Astrocyte of the cerebellum (primary cell): ENCODE results near the gene EPPIN.

Experiments
- DNase-seq: peaks from one replicate; pipeline ENCODE4 v3.0.0-alpha.2; 2011; ENCODE audit warnings: low read depth
- H3K4me3 ChIP-seq: 2 replicates; pipeline ENCODE4 v1.5.1; 2011; ENCODE audit warnings: mild to moderate bottlenecking, low read depth, low read length, moderate library complexity
- in situ Hi-C: cut with HindIII; loops from 2 replicates; pipeline ENCODE4 v1.10.0; 2017; ENCODE audit warnings: low sequenced_read_pairs
- TF ChIP-seq, protein P1 (sequence below): IDR thresholded peaks from 2 replicates; pipeline ENCODE4 v1.5.1; 2012; ENCODE audit warnings: low read length, low read depth, moderate library complexity, mild to moderate bottlenecking; ENCODE audit errors: missing control alignments

Gene EPPIN

GRCh38 chr20:45515147-45515913 is 31.9 kb downstream of the EPPIN start, which contains the start of gene SPINT3:
Gene SPINT3, minus strand, starts transcription at chr20:45515622. Its CDS starts 14 bp downstream, at chr20:45515608.
- TF ChIP-seq, protein P1, sequence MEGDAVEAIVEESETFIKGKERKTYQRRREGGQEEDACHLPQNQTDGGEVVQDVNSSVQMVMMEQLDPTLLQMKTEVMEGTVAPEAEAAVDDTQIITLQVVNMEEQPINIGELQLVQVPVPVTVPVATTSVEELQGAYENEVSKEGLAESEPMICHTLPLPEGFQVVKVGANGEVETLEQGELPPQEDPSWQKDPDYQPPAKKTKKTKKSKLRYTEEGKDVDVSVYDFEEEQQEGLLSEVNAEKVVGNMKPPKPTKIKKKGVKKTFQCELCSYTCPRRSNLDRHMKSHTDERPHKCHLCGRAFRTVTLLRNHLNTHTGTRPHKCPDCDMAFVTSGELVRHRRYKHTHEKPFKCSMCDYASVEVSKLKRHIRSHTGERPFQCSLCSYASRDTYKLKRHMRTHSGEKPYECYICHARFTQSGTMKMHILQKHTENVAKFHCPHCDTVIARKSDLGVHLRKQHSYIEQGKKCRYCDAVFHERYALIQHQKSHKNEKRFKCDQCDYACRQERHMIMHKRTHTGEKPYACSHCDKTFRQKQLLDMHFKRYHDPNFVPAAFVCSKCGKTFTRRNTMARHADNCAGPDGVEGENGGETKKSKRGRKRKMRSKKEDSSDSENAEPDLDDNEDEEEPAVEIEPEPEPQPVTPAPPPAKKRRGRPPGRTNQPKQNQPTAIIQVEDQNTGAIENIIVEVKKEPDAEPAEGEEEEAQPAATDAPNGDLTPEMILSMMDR = no peak
- no peak within 1 kb of the TSS for H3K4me3 ChIP-seq
- DNase-seq = no peak
- in situ Hi-C loops = no loop called here

DNA sequence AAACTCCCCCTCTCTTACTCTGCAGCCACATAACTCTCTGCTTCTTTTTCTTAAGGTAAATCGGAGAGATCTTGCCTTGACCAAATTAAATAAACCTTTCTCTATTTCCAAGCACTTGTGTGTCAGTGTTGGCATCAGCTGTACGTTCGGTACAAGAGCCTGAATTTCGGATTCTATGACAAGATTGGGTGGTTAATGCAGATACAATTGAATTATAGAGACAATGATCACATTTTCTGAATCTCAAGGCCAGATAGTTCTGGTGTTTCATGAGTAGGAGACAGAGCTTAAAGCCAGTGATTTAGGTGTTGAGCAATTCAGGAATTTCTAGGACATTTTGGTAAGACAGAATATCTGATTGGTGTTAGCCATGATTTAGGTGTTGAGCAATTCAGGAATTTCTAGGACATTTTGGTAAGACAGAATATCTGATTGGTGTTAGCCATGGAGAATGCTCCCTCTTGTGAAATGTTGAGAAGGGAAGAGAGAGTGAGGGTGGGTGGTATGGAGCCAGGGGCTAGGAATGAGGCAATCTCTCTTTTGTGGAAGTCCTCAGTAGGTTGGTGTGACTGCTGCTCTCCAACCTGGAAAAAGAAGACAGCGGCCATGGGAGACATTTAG is 36.8 kb downstream of the EPPIN start:
- TF ChIP-seq, protein P1 = no peak
- H3K4me3 ChIP-seq = no peak overlapping the region
- in situ Hi-C loops = no loop called here
- no peak for DNase-seq

DNA sequence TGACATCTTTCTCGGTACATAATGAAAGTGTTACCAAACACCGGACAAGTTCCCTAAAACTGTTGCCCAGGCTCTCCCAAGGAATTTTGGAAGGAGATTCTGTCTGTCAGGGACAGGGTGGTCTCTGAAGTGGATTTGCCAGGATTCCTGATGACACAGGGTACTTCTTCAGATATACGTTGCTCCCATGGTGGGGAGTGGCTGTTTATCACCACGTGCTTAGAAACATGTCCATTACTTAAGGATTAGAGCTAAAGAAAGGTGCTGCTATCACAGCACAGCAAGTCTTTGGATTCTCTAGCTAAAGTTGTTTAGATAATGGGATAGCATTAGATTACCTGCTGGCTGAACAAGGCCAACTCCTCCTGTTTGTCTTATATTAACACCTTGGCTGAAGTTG is 38.1 kb downstream of the EPPIN start:
- in situ Hi-C loops = no loop called here

DNA sequence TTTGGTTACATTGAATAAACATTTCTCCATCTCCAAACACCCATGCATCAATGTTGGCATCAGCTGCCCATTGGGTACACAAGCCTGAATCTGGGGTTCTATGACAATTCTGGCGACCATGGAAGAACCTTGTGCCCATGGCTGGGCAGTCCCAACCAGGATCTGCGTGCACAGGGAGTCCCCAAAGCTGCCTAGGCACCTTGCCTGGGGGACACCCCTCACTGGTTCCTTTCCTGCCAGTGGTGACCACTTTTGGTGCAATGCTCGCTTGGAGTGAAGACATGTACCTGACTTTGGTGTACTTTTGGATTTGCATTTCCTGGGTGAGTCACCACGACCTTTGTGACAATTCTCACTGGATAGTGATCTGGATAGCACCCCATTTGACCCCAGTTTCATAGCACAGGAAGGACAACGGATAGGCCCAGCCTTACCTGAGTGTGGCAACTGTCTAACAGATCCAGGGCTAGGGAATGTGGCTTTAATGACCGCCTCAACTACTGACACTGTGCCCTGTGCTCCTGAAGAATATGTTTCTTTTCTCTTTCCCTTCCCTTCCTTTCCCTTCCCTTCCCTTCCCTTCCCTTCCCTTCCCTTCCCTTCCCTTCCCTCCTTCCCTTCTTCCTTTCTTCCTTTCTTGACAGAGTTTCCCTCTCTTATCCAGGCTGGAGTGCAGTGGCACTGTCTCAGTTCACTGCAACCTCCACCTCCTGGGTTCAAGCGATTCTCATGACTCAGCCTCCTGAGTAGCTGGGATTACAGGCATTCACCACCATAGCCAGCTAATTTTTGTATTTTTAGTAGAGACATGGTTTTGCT is 38.9 kb downstream of the EPPIN start:
- DNase-seq = no peak
- in situ Hi-C loops = no loop called here
- TF ChIP-seq, protein P1 = no peak
- no peak overlapping the region for H3K4me3 ChIP-seq

More for the DNA sequence above, 38.1 kb downstream of the EPPIN start:
- H3K4me3 ChIP-seq = no peak overlapping the region
- TF ChIP-seq, protein P1 = no peak
- DNase-seq = no peak

GRCh38 chr20:45507011-45507820 is 40.0 kb downstream of the EPPIN start:
- DNase-seq = no peak
- H3K4me3 ChIP-seq = no peak overlapping the region
- TF ChIP-seq, protein P1 = no peak
- in situ Hi-C loops = no loop called here

DNA sequence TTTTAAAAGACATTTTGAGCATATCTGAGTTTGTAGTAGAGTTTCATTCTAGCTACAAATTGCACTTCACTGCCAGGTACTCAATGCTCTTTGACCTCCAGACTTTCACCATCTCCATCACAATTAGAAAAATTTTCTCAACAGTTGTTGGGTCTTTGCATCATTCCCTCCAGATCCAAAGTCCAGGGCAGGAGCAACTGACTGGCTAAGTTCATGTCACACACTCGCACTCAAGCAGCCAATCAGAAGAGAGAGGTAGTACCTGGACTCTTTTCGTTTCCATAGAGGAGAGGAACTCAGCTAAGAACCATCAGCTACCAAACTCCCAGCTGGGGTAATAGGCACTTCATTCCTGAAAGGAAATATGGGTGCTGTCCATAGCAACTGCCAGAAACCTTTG is 40.8 kb downstream of the EPPIN start:
- H3K4me3 ChIP-seq = no peak overlapping the region
- TF ChIP-seq, protein P1 = no peak
- DNase-seq = no peak
- in situ Hi-C loops = no loop called here
